Subcutaneous preadipocyte (primary cell): ENCODE results near the gene KITLG. TPM values are rescaled to one million over a fixed set of nuclear protein-coding genes. Genes with fewer than 3 reads are reported as not detected.

Experiments
- small RNA-seq: library from RNA; depleted of rRNA; stranded (forward); fragments of <200 nt; gene quantifications from one replicate; pipeline ENCODE3, GENCODE V24; 2012
- total RNA-seq: library from RNA; depleted of rRNA; stranded (reverse); fragments of >200 nt; gene quantifications from 2 replicates; pipeline ENCODE4 v1.2.3, GENCODE V29; 2012

Gene KITLG
- total RNA-seq, result 27.9 and 45.7 TPM in 2 replicates

GRCh38 chr12:88580051-88580871, at the start of gene KITLG:
KITLG (minus strand) TSS chr12:88580471; CDS start chr12:88580278, 193 bp downstream.

Small RNA genes lying within 50 kb of the gene (small RNA-seq; reads per million reads assigned to genes)
- 0.08 reads per million for gene RNU1-117P
